HG02938 (cell line): ENCODE measurements around the gene TBC1D16.
"Not testable (repeated sequence)": the region's sequence is repeated elsewhere in the genome, so short reads cannot be mapped to it uniquely, and the experiment has no call there.

Experiments
- ATAC-seq: cut with Tn5 transposase; IDR thresholded peaks from one replicate; pipeline ENCODE4 v1.9.1; 2021; ENCODE audit warnings: mild to moderate bottlenecking, moderate library complexity; ENCODE audit not compliant: unreplicated experiment

TBC1D16 gene

GRCh38 chr17:80051681-80052080, 16.0 kb upstream of the TBC1D16 start:
- ATAC-seq, result no peak

GRCh38 chr17:80050706-80051105, 15.0 kb upstream of the TBC1D16 start:
- ATAC-seq, result no peak

GRCh38 chr17:80049986-80050385, 14.3 kb upstream of the TBC1D16 start:
- ATAC-seq, result no peak

- ATAC-seq, result no peak
These were observed 11.5 kb upstream of the TBC1D16 start for GRCh38 chr17:80047176-80047575.

GRCh38 chr17:80046709-80047108, 11.0 kb upstream of the TBC1D16 start:
- ATAC-seq, result not testable (repeated sequence)

- no peak for ATAC-seq
These were observed 10.0 kb upstream of the TBC1D16 start for GRCh38 chr17:80045703-80046102.

- ATAC-seq, result no peak
These were observed 8.3 kb upstream of the TBC1D16 start for GRCh38 chr17:80043963-80044362.

GRCh38 chr17:80036715-80037477, 1.2 kb upstream of the TBC1D16 start:
- ATAC-seq, result no peak

- ATAC-seq, result no peak
These were observed 454 bp upstream of the TBC1D16 start, which contains the start of gene CCDC40 for GRCh38 chr17:80035937-80036714. Gene CCDC40 (plus strand): TSS chr17:80036642. CDS start chr17:80036663, 21 bp downstream.

- ATAC-seq, result no peak
These were observed 633 bp downstream of the TBC1D16 start for GRCh38 chr17:80034791-80035686.

- no peak for ATAC-seq
These were observed 1.8 kb downstream of the TBC1D16 start for GRCh38 chr17:80033840-80034239.

- ATAC-seq, result no peak
These were observed 3.0 kb downstream of the TBC1D16 start for GRCh38 chr17:80032614-80033171.

GRCh38 chr17:80031691-80032430, 3.8 kb downstream of the TBC1D16 start:
- ATAC-seq, result no peak

GRCh38 chr17:80030730-80031410, 4.8 kb downstream of the TBC1D16 start:
- no peak for ATAC-seq

- ATAC-seq, result no peak
These were observed 6.3 kb downstream of the TBC1D16 start for GRCh38 chr17:80029258-80029974.

GRCh38 chr17:80028030-80028429, 7.6 kb downstream of the TBC1D16 start:
- no peak for ATAC-seq

- no peak for ATAC-seq
These were observed 8.6 kb downstream of the TBC1D16 start for GRCh38 chr17:80027043-80027435.

GRCh38 chr17:80026359-80027042, 9.2 kb downstream of the TBC1D16 start:
- no peak for ATAC-seq
